Trophoblast cell (in vitro differentiated cells and primary cell): Measurements from ENCODE around the gene RING1.
"Not testable (repeated sequence)": the region's sequence is repeated elsewhere in the genome, so short reads cannot be mapped to it uniquely, and the experiment has no call there.

Source experiments
- DNase-seq, 2 donors: peaks; one replicate each; pipeline ENCODE4 v3.0.0-alpha.2; 2016
- H2AFZ ChIP-seq: 2 replicates; pipeline ENCODE4 v1.6.1; 2013; ENCODE audit warnings: low read length, moderate library complexity, mild to moderate bottlenecking; ENCODE audit not compliant: insufficient read depth, poor library complexity
- H2AK5ac ChIP-seq: 2 replicates; pipeline ENCODE4 v1.6.1; 2013; ENCODE audit warnings: mild to moderate bottlenecking, low read length
- H2BK120ac ChIP-seq: 2 replicates; pipeline ENCODE4 v1.6.1; 2013; ENCODE audit warnings: low read length, mild to moderate bottlenecking, moderate library complexity; ENCODE audit not compliant: insufficient read depth, poor library complexity
- H2BK12ac ChIP-seq: 2 replicates; pipeline ENCODE4 v1.6.1; 2013; ENCODE audit warnings: mild to moderate bottlenecking, low read length, moderate library complexity
- H2BK5ac ChIP-seq: 2 replicates; pipeline ENCODE4 v1.6.1; 2013; ENCODE audit warnings: low read length, low read depth, moderate library complexity, mild to moderate bottlenecking; ENCODE audit not compliant: poor library complexity
- H3K14ac ChIP-seq: 2 replicates; pipeline ENCODE4 v1.6.1; 2013; ENCODE audit warnings: mild to moderate bottlenecking, low read length
- H3K18ac ChIP-seq: 2 replicates; pipeline ENCODE4 v1.6.1; 2013; ENCODE audit warnings: mild to moderate bottlenecking, low read length
- H3K23ac ChIP-seq: 2 replicates; pipeline ENCODE4 v1.6.1; 2013; ENCODE audit warnings: low read length
- H3K27ac ChIP-seq: 2 replicates; pipeline ENCODE4 v1.5.1; 2013; ENCODE audit warnings: low read depth, mild to moderate bottlenecking, inconsistent platforms, low read length, moderate library complexity
- H3K27me3 ChIP-seq: 2 replicates; pipeline ENCODE4 v1.6.1; 2013; ENCODE audit warnings: inconsistent platforms, mild to moderate bottlenecking, low read length, moderate library complexity; ENCODE audit not compliant: insufficient read depth
- H3K36me3 ChIP-seq, 2 experiments: 1 replicate in 1 of 2; 2 replicates in 1 of 2; pipeline ENCODE4 v1.6.1; 2013; ENCODE audit warnings: low read length in 2 of 2, mild to moderate bottlenecking in 2 of 2, moderate library complexity in 1 of 2; ENCODE audit not compliant: insufficient read depth in 2 of 2, control insufficient read depth in 1 of 2
- H3K4ac ChIP-seq: 2 replicates; pipeline ENCODE4 v1.6.1; 2013; ENCODE audit warnings: low read depth, mild to moderate bottlenecking, low read length, moderate library complexity
- H3K4me1 ChIP-seq, 2 experiments: 1 replicate in 1 of 2; 2 replicates in 1 of 2; pipeline ENCODE4 v1.6.1; 2013; ENCODE audit warnings: low read length in 2 of 2, mild to moderate bottlenecking in 2 of 2, moderate library complexity in 1 of 2; ENCODE audit not compliant: insufficient read depth in 2 of 2, control insufficient read depth in 1 of 2
- H3K4me2 ChIP-seq: 2 replicates; pipeline ENCODE4 v1.6.1; 2013; ENCODE audit warnings: inconsistent platforms, mild to moderate bottlenecking, low read length, moderate library complexity
- H3K4me3 ChIP-seq: 2 replicates; pipeline ENCODE4 v1.5.1; 2013; ENCODE audit warnings: mild to moderate bottlenecking, low read depth, low read length, inconsistent platforms
- H3K79me1 ChIP-seq: one replicate; pipeline ENCODE4 v1.6.1; 2013; ENCODE audit warnings: low read length
- H3K79me2 ChIP-seq: 2 replicates; pipeline ENCODE4 v1.6.1; 2013; ENCODE audit warnings: low read length, mild to moderate bottlenecking; ENCODE audit not compliant: control insufficient read depth, insufficient read depth, poor library complexity
- H3K9ac ChIP-seq: 2 replicates; pipeline ENCODE4 v1.6.1; 2013; ENCODE audit warnings: mild to moderate bottlenecking, low read length
- H3K9me3 ChIP-seq: 2 replicates; pipeline ENCODE4 v1.6.1; 2013; ENCODE audit warnings: low read depth, mild to moderate bottlenecking, control low read depth, inconsistent platforms, low read length; ENCODE audit not compliant: insufficient read depth
- H4K12ac ChIP-seq: 2 replicates; pipeline ENCODE4 v1.6.1; 2013; ENCODE audit warnings: low read depth, mild to moderate bottlenecking, low read length, moderate library complexity
- H4K8ac ChIP-seq: 2 replicates; pipeline ENCODE4 v1.6.1; 2013; ENCODE audit warnings: low read depth, mild to moderate bottlenecking, low read length, moderate library complexity
- H4K91ac ChIP-seq: one replicate; pipeline ENCODE4 v1.6.1; 2013; ENCODE audit warnings: low read depth, mild to moderate bottlenecking, low read length, moderate library complexity
- WGBS: extraction: QIAGEN DNeasy Blood & Tissue Kit; methylation state at CpG from one replicate; pipeline ENCODE4 v1.1.7; 2013; ENCODE audit warnings: missing lambda C conversion rate; ENCODE audit not compliant: insufficient read length, insufficient coverage; ENCODE audit errors: extremely low coverage; 5-methylcytosine and 5-hydroxymethylcytosine counted together

The RING1 gene

DNA sequence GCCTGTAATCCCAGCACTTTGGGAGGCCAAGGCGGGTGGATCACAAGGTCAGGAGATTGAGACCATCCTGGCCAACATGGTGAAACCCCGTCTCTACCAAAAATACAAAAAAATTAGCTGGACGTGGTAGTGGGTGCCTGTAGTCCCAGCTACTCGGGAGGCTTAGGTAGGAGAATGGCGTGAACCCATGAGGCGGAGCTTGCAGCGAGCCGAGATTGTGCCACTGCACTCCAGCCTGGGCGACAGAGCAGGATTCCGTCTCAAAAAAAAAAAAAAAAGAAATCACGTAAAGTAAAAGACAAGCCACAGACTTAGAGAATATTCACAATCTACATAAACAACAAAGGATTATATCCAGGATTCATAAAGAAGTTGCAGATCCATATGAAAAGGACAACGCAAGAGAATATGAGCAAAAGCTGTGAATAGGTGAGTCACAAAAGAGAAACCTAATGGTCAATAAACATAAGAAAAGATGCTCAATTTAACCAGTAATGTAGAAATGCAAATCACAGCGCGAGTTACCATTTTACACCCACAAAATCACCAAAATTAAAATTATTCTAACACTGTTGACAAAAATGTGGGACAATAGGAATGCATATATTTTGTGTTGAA is 18.3 kb downstream of the RING1 start:
- not testable (repeated sequence) for H3K27me3 ChIP-seq, H2BK120ac ChIP-seq, H3K14ac ChIP-seq, H4K91ac ChIP-seq, H3K79me1 ChIP-seq, H3K4me3 ChIP-seq, H3K18ac ChIP-seq, H2AK5ac ChIP-seq, H4K12ac ChIP-seq, H2BK12ac ChIP-seq, H3K4me1 ChIP-seq, H2BK5ac ChIP-seq, H3K27ac ChIP-seq, H4K8ac ChIP-seq, H3K79me2 ChIP-seq, H3K4ac ChIP-seq, DNase-seq, H3K9ac ChIP-seq, H3K9me3 ChIP-seq, H3K4me2 ChIP-seq, H3K23ac ChIP-seq, H2AFZ ChIP-seq, H3K36me3 ChIP-seq
- WGBS, result no CpG with 5 or more reads among the region's 14 CpGs

- Histone ChIP-seq H3K4me3 (no peak overlapping the region), H2BK12ac (no peak overlapping the region), H3K14ac (no peak overlapping the region), H3K4me2 (no peak overlapping the region), H2AK5ac (no peak overlapping the region), H3K27me3 (no peaks in the 10 kb centered on the region), H2BK5ac (no peak overlapping the region), H2BK120ac (no peak overlapping the region), H3K27ac (no peak overlapping the region), H3K4me1 (peaks cover 4 to 5% of the 10 kb centered on the region in 2 experiments), H3K9me3 (no peaks in the 10 kb centered on the region), H4K91ac (no peak overlapping the region), H3K79me2 (no peaks in the 10 kb centered on the region), H3K36me3 (no peaks in the 10 kb centered on the region), H4K12ac (no peak overlapping the region), H3K4ac (no peak overlapping the region), H4K8ac (no peak overlapping the region), H3K18ac (no peak overlapping the region), H3K9ac (no peak overlapping the region), H3K23ac (no peak overlapping the region), H3K79me1 (no peaks in the 10 kb centered on the region), H2AFZ (no peak overlapping the region)
- no CpG with 5 or more reads among the region's 6 CpGs for WGBS
- no peak for DNase-seq
Measured at GRCh38 chr6:33235221-33235634, 26.9 kb downstream of the RING1 start.

- Histone ChIP-seq H3K14ac (no peak overlapping the region), H3K27me3 (no peaks in the 10 kb centered on the region), H3K4me3 (no peak overlapping the region), H3K9me3 (no peaks in the 10 kb centered on the region), H3K79me2 (no peaks in the 10 kb centered on the region), H4K8ac (no peak overlapping the region), H3K9ac (no peak overlapping the region), H2BK120ac (no peak overlapping the region), H3K18ac (no peak overlapping the region), H3K4ac (no peak overlapping the region), H3K79me1 (no peaks in the 10 kb centered on the region), H2AFZ (no peak overlapping the region), H3K23ac (no peak overlapping the region), H2AK5ac (no peak overlapping the region), H4K12ac (no peak overlapping the region), H3K36me3 (no peaks in the 10 kb centered on the region), H3K4me1 (peaks cover 4 to 5% of the 10 kb centered on the region in 2 experiments), H4K91ac (no peak overlapping the region), H3K27ac (no peak overlapping the region), H2BK12ac (no peak overlapping the region), H3K4me2 (no peak overlapping the region), H2BK5ac (no peak overlapping the region)
- DNase-seq, result no peak
Measured at GRCh38 chr6:33236328-33236727, 28.0 kb downstream of the RING1 start.

DNA sequence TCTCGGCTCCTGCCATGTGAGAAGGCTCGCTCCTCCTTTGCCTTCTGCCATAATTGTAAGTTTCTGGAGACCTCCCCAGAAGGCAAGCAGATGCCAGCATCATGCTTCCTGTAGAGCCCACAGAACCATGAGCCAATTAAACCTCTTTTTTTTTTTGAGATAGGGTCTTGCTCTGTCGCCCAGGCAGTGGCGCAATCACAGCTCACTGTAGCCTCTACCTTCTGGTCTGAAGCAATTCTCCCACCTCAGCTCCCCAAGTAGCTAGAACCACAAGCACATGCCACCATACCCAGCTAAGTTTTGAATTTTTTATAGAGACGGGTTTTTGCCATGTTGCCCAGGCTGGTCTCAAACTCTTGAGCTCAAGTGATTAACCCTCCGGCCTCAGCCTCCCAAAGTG is 28.6 kb downstream of the RING1 start:
- Histone ChIP-seq H3K36me3 (no peaks in the 10 kb centered on the region), H3K4ac (no peak overlapping the region), H2AFZ (no peak overlapping the region), H3K14ac (no peak overlapping the region), H3K79me1 (no peaks in the 10 kb centered on the region), H3K9ac (no peak overlapping the region), H3K23ac (no peak overlapping the region), H2BK120ac (no peak overlapping the region), H2BK5ac (no peak overlapping the region), H3K18ac (no peak overlapping the region), H3K4me2 (no peak overlapping the region), H3K27ac (no peak overlapping the region), H3K4me3 (no peak overlapping the region), H2BK12ac (no peak overlapping the region), H4K12ac (no peak overlapping the region), H4K8ac (no peak overlapping the region), H3K79me2 (no peaks in the 10 kb centered on the region), H2AK5ac (no peak overlapping the region), H3K4me1 (peaks cover 4 to 5% of the 10 kb centered on the region in 2 experiments), H4K91ac (no peak overlapping the region), H3K9me3 (no peaks in the 10 kb centered on the region), H3K27me3 (no peaks in the 10 kb centered on the region)
- no peak for DNase-seq
- no CpG with 5 or more reads among the region's 6 CpGs for WGBS
